ENCODE data around the gene SLC34A2.
A peak's percentile ranks its signal among the peaks of the same experiment; 100 is the strongest.

The SLC34A2 gene

DNA sequence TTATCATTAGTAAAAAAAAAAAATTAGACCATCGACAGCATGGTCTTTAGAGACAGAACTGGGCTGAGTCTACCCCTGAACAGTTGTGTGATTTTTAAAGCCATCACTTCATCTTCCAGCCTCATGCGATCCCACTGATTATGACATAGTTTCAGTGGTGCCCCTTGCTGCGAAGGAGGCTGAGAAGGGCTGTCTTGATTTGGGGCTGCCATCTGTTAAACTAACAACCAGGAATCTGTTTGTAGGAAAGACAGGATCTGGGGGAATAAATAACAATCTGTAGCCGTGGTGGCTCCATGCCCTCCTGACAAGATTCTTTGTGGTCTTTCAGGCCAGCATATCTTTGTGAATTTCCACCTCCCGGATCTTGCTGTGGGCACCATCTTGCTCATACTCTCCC lies 17.1 kb downstream of the SLC34A2 start:
- DNase-seq (ENCODE audit: insufficient read length, low spot score) (no peak), FAIRE-seq (no peak)
- no peak for TF ChIP-seq POLR2A (IDR thresholded peaks at IDR 0.05; ENCODE audit: low read depth, low read length)

DNA sequence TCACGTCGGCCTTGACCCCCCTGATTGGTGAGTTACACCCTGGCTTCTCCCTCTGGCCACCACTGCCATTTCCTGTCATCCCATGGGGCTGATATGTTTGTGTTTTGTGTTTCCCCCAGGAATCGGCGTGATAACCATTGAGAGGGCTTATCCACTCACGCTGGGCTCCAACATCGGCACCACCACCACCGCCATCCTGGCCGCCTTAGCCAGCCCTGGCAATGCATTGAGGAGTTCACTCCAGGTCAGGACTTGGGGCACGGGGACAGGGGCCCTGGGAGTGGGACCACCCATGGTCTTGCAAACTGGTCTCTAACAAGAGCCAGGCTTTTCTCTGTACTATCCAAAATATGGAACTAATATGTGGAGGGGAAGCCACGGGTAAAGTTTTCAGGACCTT lies 18.7 kb downstream of the SLC34A2 start:
- DNase-seq (ENCODE audit: insufficient read length, low spot score) (no peak), FAIRE-seq (no peak)
- no peak for TF ChIP-seq POLR2A (IDR thresholded peaks at IDR 0.05; ENCODE audit: low read depth, low read length)

GRCh38 chr4:25676221-25676620 lies 20.6 kb downstream of the SLC34A2 start:
- no peak for TF ChIP-seq POLR2A (IDR thresholded peaks at IDR 0.05; ENCODE audit: low read depth, low read length)
- no peak for DNase-seq (ENCODE audit: insufficient read length, low spot score)
- no peak for FAIRE-seq

DNA sequence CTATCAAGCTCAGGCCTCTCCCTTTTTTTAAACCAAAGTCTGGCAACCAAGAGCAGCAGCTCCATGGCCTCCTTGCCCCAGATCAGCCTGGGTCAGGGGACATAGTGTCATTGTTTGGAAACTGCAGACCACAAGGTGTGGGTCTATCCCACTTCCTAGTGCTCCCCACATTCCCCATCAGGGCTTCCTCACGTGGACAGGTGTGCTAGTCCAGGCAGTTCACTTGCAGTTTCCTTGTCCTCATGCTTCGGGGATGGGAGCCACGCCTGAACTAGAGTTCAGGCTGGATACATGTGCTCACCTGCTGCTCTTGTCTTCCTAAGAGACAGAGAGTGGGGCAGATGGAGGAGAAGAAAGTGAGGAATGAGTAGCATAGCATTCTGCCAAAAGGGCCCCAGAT lies 21.5 kb downstream of the SLC34A2 start:
- no peak for TF ChIP-seq POLR2A (IDR thresholded peaks at IDR 0.05; ENCODE audit: low read depth, low read length)
- FAIRE-seq (no peak), DNase-seq (ENCODE audit: insufficient read length, low spot score) (no peak)

- TF ChIP-seq POLR2A (IDR thresholded peaks at IDR 0.05; ENCODE audit: low read depth, low read length), result no peak
- FAIRE-seq (no peak), DNase-seq (ENCODE audit: insufficient read length, low spot score) (no peak)
Measured at GRCh38 chr4:25677943-25678342, 22.3 kb downstream of the SLC34A2 start.

- no peak for TF ChIP-seq POLR2A (IDR thresholded peaks at IDR 0.05; ENCODE audit: low read depth, low read length)
- no peak for DNase-seq (ENCODE audit: insufficient read length, low spot score)
- no peak for FAIRE-seq
Measured at GRCh38 chr4:25687773-25688172, 32.1 kb downstream of the SLC34A2 start.

GRCh38 chr4:25694466-25694865 lies 38.8 kb downstream of the SLC34A2 start:
- no peak for TF ChIP-seq POLR2A (IDR thresholded peaks at IDR 0.05; ENCODE audit: low read depth, low read length)
- DNase-seq (ENCODE audit: insufficient read length, low spot score) (peak; percentile 4), FAIRE-seq (no peak)

DNA sequence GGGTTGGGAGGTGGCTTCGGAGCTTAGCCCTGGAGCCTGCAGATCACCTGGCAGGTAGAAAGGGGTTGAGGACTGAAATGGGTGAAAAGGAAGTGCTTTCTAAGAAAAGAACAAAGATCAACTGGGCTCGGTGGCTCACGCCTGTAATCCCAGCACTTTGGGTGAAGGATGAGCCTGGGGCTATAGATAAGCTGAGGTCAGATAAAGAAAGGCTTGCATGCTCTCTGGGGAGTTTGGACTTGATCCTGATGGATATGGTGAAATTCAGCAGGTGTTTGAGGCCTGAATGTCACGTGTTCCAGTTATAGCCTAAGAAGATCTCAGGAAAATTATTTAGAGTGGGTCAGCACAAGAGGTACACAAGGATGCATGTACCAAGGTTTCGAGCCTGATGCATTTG lies 40.8 kb downstream of the SLC34A2 start:
- TF ChIP-seq POLR2A (IDR thresholded peaks at IDR 0.05; ENCODE audit: low read depth, low read length), result no peak
- DNase-seq (ENCODE audit: insufficient read length, low spot score) (no peak), FAIRE-seq (no peak)

DNA sequence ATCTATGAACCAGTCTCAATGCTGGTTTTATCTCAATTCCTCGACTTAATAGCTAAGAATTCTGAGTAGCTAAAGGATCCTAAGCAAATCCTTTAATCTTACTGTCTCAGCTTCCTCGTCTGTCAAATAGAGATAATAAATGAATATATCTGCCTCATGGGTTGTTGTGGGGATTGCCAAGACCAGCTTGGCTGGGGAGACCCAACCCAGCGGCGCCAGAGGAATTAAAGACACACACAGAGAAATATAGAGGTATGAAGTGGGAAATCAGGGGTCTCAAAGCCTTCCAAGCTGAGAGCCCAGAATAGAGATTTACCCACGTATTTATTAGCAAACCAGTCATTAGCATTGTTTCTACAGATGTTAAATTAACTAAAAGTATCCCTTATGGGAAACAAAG lies 41.9 kb downstream of the SLC34A2 start:
- FAIRE-seq (no peak), DNase-seq (ENCODE audit: insufficient read length, low spot score) (no peak)
- TF ChIP-seq POLR2A (IDR thresholded peaks at IDR 0.05; ENCODE audit: low read depth, low read length), result no peak

DNA sequence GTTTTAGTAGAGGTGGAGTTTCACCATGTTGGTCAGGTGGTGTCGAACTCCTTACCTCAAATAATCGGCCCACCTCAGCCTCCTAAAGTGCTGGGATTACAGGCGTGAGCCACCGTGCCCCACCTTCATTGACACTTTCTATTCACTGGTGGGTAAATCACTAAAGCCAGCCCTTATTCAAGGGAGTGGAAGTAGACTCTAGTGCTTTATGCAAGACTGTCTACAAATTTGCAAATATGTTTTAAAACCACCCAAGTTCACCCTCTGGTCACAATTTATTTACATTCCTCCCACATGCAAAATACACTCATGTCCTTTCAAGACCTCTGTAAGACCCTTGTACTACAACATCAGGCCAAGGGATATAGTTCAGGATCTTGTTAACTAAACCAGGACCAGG lies 45.0 kb downstream of the SLC34A2 start:
- FAIRE-seq (no peak), DNase-seq (ENCODE audit: insufficient read length, low spot score) (no peak)
- TF ChIP-seq POLR2A (IDR thresholded peaks at IDR 0.05; ENCODE audit: low read depth, low read length), result no peak

- no peak for TF ChIP-seq POLR2A (IDR thresholded peaks at IDR 0.05; ENCODE audit: low read depth, low read length)
- DNase-seq (ENCODE audit: insufficient read length, low spot score), result no peak
- no peak for FAIRE-seq
Measured at GRCh38 chr4:25702848-25703247, 47.2 kb downstream of the SLC34A2 start.

GRCh38 chr4:25703731-25704388 lies 48.2 kb downstream of the SLC34A2 start:
- TF ChIP-seq POLR2A (IDR thresholded peaks at IDR 0.05; ENCODE audit: low read depth, low read length), result no peak
- DNase-seq (ENCODE audit: insufficient read length, low spot score) (no peak), FAIRE-seq (no peak)

GRCh38 chr4:25704516-25704915 lies 48.9 kb downstream of the SLC34A2 start:
- FAIRE-seq (no peak), DNase-seq (ENCODE audit: insufficient read length, low spot score) (no peak)
- TF ChIP-seq POLR2A (IDR thresholded peaks at IDR 0.05; ENCODE audit: low read depth, low read length), result no peak

DNA sequence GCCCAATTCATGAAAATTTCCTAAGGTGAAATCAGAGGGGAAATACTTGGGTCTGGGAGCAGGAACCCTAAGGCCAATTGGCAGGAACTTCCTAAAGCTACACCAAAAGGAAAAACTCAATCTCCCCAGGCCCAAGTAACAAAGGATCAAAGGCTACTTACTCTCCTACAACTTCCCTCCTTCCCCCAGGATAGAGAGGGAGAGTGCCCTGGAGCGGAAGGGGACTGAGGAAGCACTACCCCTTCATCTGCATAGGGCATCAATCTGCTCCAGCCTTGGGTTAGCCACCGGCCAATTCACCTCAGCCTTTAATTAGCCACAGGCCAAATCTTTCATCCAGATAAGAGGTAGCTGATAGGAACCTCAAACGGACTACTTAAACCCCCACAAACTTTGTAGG lies 55.0 kb downstream of the SLC34A2 start:
- no peak for TF ChIP-seq POLR2A (IDR thresholded peaks at IDR 0.05; ENCODE audit: low read depth, low read length)
- FAIRE-seq, result no peak
- DNase-seq (ENCODE audit: insufficient read length, low spot score), result no peak

- DNase-seq (ENCODE audit: insufficient read length, low spot score) (no peak), FAIRE-seq (no peak)
- TF ChIP-seq POLR2A (IDR thresholded peaks at IDR 0.05; ENCODE audit: low read depth, low read length), result no peak
Measured at GRCh38 chr4:25712611-25713010, 57.0 kb downstream of the SLC34A2 start.

- DNase-seq (ENCODE audit: insufficient read length, low spot score) (no peak), FAIRE-seq (no peak)
- TF ChIP-seq POLR2A (IDR thresholded peaks at IDR 0.05; ENCODE audit: low read depth, low read length), result no peak
Measured at GRCh38 chr4:25713812-25714211, 58.2 kb downstream of the SLC34A2 start.
